Measurements from ENCODE around the gene EFCAB7. TPM values are rescaled to one million over a fixed set of nuclear protein-coding genes. Genes with fewer than 3 reads are reported as not detected.

EFCAB7 gene
- total RNA-seq, 1 experiment from 2014 or later, result 2.8 TPM

GRCh38 chr1:63509718-63510117 is 13.6 kb upstream of the EFCAB7 start:
- H3K4me3 Mint-ChIP-seq, result no peak overlapping the region
- TF ChIP-seq SP1 (CRISPR knock-in tag; conservative IDR thresholded peaks at IDR 0.05) (no peak), JAZF1 (CRISPR knock-in tag; IDR thresholded peaks at IDR 0.05) (no peak), FOXP4 (CRISPR knock-in tag; IDR thresholded peaks at IDR 0.05) (no peak), ZNF396 (CRISPR knock-in tag; IDR thresholded peaks at IDR 0.05; ENCODE audit: borderline replicate concordance) (no peak)
- H3K36me3 Mint-ChIP-seq, result peaks cover 41% of the 10 kb centered on the region
- no peak for DNase-seq (ENCODE audit: low spot score)
- no peak for ATAC-seq
- CTCF ChIA-PET, result no interaction called here
- H3K27ac Mint-ChIP-seq, result no peak overlapping the region
- no peaks in the 10 kb centered on the region for H3K4me1 Mint-ChIP-seq
- POLR2A ChIA-PET, result no interaction called here
- H3K27me3 Mint-ChIP-seq (ENCODE audit: low read depth), result no peaks in the 10 kb centered on the region
- H3K9me3 Mint-ChIP-seq, result peaks cover 20% of the 10 kb centered on the region

- POLR2A ChIA-PET, result no interaction called here
- CTCF ChIA-PET, result no interaction called here
- DNase-seq (ENCODE audit: low spot score) (no peak), ATAC-seq (no peak)
- peaks cover 21% of the 10 kb centered on the region for H3K9me3 Mint-ChIP-seq
- H3K36me3 Mint-ChIP-seq, result peaks cover 28% of the 10 kb centered on the region
- TF ChIP-seq HMGXB4 (CRISPR knock-in tag; IDR thresholded peaks at IDR 0.05), result no peak
- TF ChIP-seq STAT6 (CRISPR knock-in tag; conservative IDR thresholded peaks at IDR 0.05; ENCODE audit: low read depth), result no peak
- no peak for TF ChIP-seq ATF2 (CRISPR knock-in tag; IDR thresholded peaks at IDR 0.05; ENCODE audit: borderline replicate concordance, low read depth)
- TF ChIP-seq E2F5 (CRISPR knock-in tag; IDR thresholded peaks at IDR 0.05), result no peak
- no peak for TF ChIP-seq PRRX2 (CRISPR knock-in tag; IDR thresholded peaks at IDR 0.05)
- no peak for TF ChIP-seq ZNF671 (CRISPR knock-in tag; IDR thresholded peaks at IDR 0.05)
- no peak for TF ChIP-seq CDX4 (CRISPR knock-in tag; IDR thresholded peaks at IDR 0.05; ENCODE audit: borderline replicate concordance)
- no peak for TF ChIP-seq PREB (CRISPR knock-in tag; IDR thresholded peaks at IDR 0.05; ENCODE audit: borderline replicate concordance)
- TF ChIP-seq NFE2L1 (CRISPR knock-in tag; IDR thresholded peaks at IDR 0.05), result no peak
- no peaks in the 10 kb centered on the region for H3K27me3 Mint-ChIP-seq (ENCODE audit: low read depth)
- H3K27ac Mint-ChIP-seq, result no peak overlapping the region
- no peak overlapping the region for H3K4me3 Mint-ChIP-seq
- no peaks in the 10 kb centered on the region for H3K4me1 Mint-ChIP-seq
Observed at GRCh38 chr1:63512584-63512983, 10.7 kb upstream of the EFCAB7 start.
